HG02623 (cell line): ENCODE data around the gene NOP53.
"Not testable (repeated sequence)": the region's sequence is repeated elsewhere in the genome, so short reads cannot be mapped to it uniquely, and the experiment has no call there.

ENCODE experiments used
- ATAC-seq: cut with Tn5 transposase; IDR thresholded peaks from one replicate; pipeline ENCODE4 v1.9.1; 2021; ENCODE audit warnings: moderate library complexity; ENCODE audit not compliant: unreplicated experiment

NOP53 gene

GRCh38 chr19:47745010-47745901, at the start of gene NOP53:
NOP53 (plus strand) TSS chr19:47745546; CDS start chr19:47745560, 14 bp downstream.
- ATAC-seq, result peak; percentile 55

DNA sequence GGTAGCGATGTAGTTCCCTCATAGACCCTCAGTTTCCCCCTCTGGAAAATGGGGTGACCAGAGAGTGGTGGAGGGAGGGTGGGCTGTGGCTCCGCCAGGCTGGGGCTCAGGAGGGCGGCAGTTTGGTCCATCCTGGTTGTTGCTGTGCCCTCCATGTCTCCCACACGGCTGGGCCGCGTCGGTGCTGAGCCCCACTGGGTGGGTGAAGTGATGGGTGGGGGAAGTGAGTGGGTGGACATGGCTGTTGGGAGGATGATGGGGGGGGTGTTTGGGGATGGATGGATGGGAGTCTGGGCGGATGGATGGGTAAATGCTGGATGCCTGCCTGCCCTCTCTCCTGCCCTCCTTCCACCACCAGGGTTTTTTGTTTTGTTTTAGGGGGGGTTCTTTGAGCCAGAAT, 48.7 kb upstream of the NOP53 start:
- ATAC-seq, result no peak

DNA sequence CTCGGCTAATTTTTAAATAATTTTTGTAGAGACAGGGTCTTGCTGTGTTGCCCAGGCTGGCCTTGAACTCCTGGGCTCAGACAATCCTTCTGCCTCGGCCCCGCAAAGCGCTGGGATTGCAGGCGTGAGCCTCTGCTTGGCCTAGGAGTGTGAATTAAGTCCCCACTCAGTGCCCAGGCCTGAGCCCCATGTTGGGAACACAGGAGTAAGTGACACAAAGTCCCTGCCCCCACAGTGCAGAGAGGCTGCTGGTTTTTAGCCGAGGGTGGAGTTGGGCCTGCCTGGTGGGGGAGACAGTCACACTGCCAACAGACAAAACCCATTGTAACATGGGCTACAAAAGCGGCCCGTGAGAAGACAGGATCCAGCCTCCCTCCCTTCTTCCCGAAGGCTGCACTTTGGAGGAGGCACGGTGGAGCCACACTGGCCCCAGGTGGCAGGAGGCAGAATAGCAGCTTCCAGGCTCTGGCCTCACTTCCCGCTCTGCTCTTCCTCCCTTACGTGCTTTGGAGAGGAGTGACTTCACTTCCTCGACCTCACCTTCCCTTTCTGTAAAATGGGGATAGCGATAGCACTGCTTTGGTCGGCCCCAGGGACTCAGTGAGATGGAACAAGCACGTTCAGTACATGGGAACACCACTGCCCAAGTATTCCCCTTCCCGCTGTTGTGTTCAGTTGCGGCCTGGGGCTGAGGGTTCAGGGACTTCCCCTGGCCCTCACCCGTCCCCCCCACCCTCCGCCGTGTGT, 47.3 kb upstream of the NOP53 start:
- ATAC-seq, result no peak

- no peak for ATAC-seq
These were observed 46.6 kb upstream of the NOP53 start for GRCh38 chr19:47698631-47699359.

DNA sequence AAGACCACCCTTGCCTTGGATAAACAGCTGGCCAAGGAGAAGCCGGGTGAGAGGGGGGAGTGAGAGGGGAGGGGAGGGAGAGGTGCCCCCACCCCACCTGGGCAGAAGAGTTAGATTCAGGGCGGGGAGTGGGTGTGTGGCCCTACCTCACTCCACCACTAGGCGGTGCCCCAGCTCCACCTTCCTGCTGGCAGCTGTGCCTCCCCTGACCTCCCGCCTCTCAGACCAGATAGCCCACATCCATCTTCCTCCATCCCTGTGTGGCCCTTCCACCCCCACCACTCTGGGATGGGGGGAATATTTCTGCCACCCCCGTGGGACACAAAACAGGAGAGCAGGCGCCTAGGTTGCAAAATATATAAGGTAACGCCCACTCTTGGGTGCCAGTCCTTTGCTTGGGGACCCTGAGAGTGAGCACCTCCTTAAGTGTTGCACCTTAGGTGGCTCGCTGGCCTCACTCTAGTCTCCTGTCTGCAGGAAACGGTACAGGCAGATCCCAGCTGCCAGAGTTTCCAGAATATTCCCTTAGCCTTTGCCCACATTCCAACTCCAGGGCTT, 45.9 kb upstream of the NOP53 start:
- no peak for ATAC-seq

GRCh38 chr19:47700934-47701716, 44.2 kb upstream of the NOP53 start:
- ATAC-seq, result no peak

DNA sequence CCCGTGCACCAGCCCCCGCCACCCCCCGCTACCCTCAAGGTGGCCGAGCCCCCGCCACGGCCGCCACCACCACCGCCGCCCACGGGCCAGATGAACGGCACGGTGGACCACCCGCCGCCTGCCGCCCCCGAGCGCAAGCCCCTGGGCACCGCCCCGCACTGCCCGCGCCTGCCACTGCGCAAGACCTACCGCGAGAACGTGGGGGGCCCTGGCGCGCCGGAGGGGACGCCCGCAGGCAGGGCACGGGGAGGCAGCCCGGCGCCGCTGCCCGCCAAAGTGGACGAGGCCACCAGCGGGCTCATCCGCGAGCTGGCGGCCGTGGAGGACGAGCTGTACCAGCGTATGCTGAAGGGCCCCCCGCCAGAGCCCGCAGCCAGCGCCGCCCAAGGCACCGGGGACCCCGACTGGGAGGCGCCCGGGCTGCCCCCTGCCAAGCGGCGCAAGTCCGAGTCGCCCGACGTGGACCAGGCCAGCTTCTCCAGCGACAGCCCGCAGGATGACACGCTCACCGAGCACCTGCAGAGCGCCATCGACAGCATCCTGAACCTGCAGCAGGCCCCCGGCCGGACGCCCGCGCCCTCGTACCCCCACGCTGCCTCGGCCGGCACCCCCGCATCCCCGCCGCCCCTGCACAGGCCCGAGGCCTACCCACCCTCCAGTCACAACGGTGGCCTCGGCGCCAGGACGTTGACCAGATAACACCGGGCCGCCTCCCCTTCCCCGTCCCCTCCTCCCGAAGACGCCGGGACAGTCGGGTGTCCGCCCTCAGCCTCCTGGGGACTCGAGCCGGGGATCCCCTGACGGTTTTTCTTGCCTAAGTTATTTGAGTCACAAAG, 43.4 kb upstream of the NOP53 start:
- ATAC-seq, result no peak

- no peak for ATAC-seq
These were observed 42.7 kb upstream of the NOP53 start for GRCh38 chr19:47702671-47703070.

DNA sequence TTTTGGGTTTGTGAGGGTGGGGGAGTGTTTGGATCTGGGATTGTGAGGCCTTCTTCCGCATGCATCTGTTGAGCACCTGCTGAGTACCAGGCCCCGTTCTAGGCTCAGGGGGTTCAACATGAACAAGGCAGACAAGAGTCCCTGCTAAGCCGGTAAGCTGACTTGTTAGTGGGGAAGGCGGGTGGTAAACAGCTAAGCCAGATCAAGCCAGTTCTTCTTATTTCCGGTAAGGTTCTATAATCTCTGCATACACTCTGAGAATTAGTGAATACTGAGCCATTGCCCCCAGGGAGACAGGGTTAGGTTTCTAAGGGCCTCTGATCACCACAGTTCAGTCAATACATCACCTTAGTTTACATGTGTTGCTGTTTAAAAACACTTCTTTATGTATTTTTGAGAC, 42.0 kb upstream of the NOP53 start:
- ATAC-seq, result no peak

- no peak for ATAC-seq
These were observed 41.3 kb upstream of the NOP53 start for GRCh38 chr19:47704024-47704423.

DNA sequence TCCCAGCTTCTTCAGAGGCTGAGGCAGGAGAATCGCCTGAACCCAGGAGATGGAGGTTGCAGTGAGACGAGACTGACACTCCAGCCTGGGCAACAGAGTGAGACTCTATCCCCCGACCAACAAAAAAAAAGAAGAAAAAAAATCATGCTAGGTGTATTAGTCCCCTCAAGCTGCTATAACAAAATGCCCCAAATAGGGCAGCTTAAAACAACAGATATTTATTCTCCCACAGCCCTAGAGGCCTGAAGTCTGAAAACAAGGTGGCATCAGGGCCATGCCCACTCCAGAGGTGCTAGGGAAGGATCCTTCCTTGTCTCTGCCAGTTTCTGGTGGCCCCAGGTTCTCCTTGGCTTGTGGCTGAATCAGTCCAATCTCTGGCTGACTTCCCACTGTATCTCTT, 40.7 kb upstream of the NOP53 start:
- ATAC-seq, result no peak

DNA sequence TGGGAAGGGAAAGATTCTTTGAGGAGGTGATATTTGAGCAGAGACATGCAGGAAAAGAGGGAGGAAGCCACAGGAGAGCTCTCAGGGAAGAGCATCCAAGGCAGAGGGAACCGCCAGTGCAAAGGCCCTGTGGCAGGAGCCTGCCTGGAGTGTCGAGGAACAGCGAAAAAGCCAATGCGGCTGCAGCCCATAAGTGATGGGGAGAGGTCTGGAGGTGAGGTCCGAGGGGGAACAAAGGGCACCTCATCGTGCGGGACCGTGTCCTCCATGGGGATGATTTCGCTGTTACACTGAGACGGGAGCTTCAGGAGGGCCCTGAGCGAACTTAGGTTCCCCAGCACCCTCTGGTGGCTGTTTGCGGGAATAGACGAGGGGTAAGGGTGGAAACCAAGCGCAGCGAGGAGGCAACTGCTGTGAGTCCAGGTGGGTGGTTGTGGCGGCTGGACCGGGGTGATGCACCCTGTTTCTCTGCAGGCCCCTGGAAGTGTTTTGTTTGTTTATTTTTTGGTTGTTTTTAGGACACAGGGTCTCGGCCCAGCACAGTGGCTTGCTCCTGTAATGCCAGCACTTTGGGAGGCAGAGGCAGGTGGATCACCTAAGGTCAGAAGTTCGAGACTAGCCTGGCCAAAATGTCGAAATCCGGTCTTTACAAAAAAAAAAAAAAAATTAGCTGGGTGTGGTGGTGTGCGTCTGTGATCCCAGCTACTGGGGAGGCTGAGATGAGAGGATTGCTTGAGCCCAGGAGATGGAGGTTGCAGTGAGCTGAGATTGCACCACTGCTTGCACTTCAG, 38.0 kb upstream of the NOP53 start:
- no peak for ATAC-seq

DNA sequence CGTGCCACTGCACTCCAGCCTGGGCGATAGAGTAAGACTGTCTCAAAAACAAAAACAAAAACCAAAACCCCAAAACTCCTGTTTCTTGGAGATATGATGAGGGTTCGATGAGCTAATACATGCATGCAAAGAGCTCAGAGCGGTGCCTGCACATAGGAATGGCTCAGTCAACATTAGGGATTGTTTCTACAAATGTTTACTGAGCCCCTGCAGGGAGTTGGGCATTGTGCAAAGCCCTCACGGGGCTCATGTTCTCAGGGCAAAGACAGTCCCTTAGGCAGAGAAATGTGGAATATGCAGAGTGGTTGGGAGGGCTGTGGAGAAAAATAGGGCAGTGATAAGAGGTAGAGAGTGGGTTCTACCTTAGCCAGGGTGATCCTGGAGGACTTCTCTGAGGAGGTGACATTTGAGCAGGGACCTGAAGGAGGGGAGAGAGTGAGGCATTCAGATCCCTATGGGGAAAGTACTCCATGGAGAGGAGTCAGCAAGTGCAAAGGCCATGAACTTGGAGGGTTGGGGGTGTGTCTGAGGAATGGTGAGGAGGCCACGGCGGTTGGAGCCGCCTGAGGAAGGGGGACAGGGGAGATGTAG, 33.6 kb upstream of the NOP53 start:
- ATAC-seq, result no peak

DNA sequence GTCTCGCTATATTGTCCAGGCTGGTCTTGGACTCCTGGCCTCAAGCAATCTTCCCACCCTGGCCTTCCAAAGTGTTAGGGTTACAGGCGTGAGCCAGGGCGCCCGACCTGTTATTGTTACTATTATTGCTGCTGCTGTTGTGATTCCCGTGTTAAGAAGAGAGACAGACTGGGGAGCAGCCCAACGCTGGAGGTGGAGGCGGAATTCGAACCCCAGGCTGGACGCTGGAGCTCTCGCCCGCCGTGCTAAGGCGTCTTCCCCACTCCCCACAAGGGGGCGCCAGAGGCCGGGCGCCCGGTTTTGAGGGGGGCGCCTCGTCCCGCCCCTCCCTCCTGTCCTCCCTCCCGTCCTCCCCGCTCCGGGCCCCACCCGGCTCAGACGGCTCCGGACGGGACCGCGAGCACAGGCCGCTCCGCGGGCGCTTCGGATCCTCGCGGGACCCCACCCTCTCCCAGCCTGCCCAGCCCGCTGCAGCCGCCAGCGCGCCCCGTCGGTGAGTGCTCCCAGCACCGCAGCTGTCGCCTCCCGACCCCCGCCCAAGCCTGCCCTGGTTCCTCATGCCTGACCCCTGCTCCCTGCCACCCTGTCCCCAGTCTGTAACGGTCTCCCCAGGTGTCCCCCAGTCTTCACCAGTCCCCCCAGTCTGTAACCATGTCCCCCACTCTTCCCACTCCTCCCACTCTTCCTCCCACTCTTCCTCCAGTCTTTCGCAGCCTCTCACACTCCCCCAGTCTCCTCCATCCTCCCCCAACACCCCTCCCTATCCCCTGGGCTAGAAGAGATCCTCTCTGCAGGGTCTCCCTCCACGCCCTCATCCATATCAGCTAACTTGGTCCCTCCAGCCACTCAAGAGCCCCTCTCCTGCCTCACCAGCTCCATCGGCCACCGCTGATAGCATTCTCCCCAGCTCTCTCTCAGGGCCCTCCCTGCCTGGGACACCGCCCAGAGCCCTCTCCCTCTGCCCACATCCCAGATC, 32.0 kb upstream of the NOP53 start, which contains the start of gene EHD2:
EHD2 (plus strand) TSS at position 377 of the 976 bp plus-strand sequence. CDS start 3,191 bp downstream, outside the sequence.
- ATAC-seq, result no peak

- ATAC-seq, result no peak
These were observed 31.0 kb upstream of the NOP53 start for GRCh38 chr19:47714339-47714738.

DNA sequence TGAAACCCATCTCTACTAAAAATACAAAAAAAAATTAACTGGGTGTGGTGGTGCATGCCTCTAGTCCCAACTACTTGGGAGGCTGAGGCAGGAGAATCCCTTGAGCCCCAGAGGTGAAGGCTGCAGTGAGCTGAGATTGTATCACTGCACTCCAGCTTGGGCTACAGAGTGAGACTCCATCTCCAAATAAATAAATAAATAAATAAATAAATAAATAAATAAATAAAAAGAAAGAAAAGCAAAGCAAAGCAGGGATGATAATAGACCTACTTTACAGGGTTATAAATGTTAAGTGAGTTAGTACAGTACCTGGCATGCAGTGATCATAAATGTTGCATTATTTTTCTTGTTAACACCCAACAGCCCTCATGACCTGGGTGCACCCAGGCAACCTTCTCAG, 30.5 kb upstream of the NOP53 start:
- not testable (repeated sequence) for ATAC-seq
